ENCODE data around the gene RCAN3. TPM values are rescaled to one million over a fixed set of nuclear protein-coding genes. Genes with fewer than 3 reads are reported as not detected.

RCAN3 gene
- total and polyA plus RNA-seq, 2 of the 13 experiments (the other 11 are each of a cell fraction or from before 2014, with no cell fraction given), result 12.2 to 13.3 TPM

- TF ChIP-seq PBX3 (CRISPR knock-in tag; IDR thresholded peaks at IDR 0.05; ENCODE audit: borderline replicate concordance) (no peak), LCORL (IDR thresholded peaks at IDR 0.05) (no peak), LCORL (CRISPR knock-in tag; IDR thresholded peaks at IDR 0.05) (no peak; the same call in 1 of the 2 replicates), ZNF607 (CRISPR knock-in tag; IDR thresholded peaks at IDR 0.05; ENCODE audit: borderline replicate concordance) (no peak; the same call in 1 of the 2 replicates), POGK (CRISPR knock-in tag; conservative IDR thresholded peaks at IDR 0.05) (no peak), CHCHD3 (CRISPR knock-in tag; IDR thresholded peaks at IDR 0.05) (no peak), GPN1 (CRISPR knock-in tag; IDR thresholded peaks at IDR 0.05; ENCODE audit: borderline replicate concordance) (no peak), ZHX2 (IDR thresholded peaks at IDR 0.05; ENCODE audit: low read depth) (no peak), ZHX2 (CRISPR knock-in tag; IDR thresholded peaks at IDR 0.05; ENCODE audit: borderline replicate concordance) (no peak), ZNF136 (CRISPR knock-in tag; IDR thresholded peaks at IDR 0.05; ENCODE audit: low read depth) (no peak), SNAPC4 (CRISPR knock-in tag; IDR thresholded peaks at IDR 0.05) (no peak), HMGXB4 (CRISPR knock-in tag; IDR thresholded peaks at IDR 0.05; ENCODE audit: borderline replicate concordance in 1 of 2, low read depth in 1 of 2) (no peak)
These were observed 449 bp upstream of the RCAN3 start (continued) for GRCh38 chr1:24502065-24502708.

Data from HepG2 (cell line).